Type B pancreatic cell (in vitro differentiated cells): ENCODE results near the gene TRMT112. TPM values are rescaled to one million over a fixed set of nuclear protein-coding genes. Genes with fewer than 3 reads are reported as not detected.
A peak's percentile ranks its signal among the peaks of the same experiment; 100 is the strongest.

Source experiments
- DNase-seq: peaks from one replicate; pipeline ENCODE4 v3.0.0; 2021; ENCODE audit warnings: mixed read lengths; ENCODE audit not compliant: unreplicated experiment; ENCODE audit errors: extremely low spot score
- H3K27ac Mint-ChIP-seq: 2 replicates; pipeline ENCODE4 v1.8.0; 2021; ENCODE audit warnings: mild to moderate bottlenecking, mixed read lengths
- H3K27me3 Mint-ChIP-seq: 2 replicates; pipeline ENCODE4 v1.8.0; 2021; ENCODE audit warnings: mixed read lengths
- H3K36me3 Mint-ChIP-seq: 2 replicates; pipeline ENCODE4 v1.8.0; 2021; ENCODE audit warnings: mixed read lengths
- H3K4me1 Mint-ChIP-seq: one replicate; pipeline ENCODE4 v1.8.0; 2021; ENCODE audit warnings: mixed read lengths; ENCODE audit not compliant: unreplicated experiment
- H3K4me3 Mint-ChIP-seq: 2 replicates; pipeline ENCODE4 v1.8.0; 2021; ENCODE audit warnings: mild to moderate bottlenecking, mixed read lengths
- H3K9me3 Mint-ChIP-seq: 2 replicates; pipeline ENCODE4 v1.8.0; 2021; ENCODE audit warnings: mixed read lengths
- CTCF ChIP-seq: fragments of 200-600 bp; sonication (generic); conservative IDR thresholded peaks from 2 replicates; pipeline ENCODE4 v1.5.0; 2021; ENCODE audit warnings: antibody characterized with exemption, mild to moderate bottlenecking
- total RNA-seq: library from RNA; stranded (reverse); gene quantifications from 2 replicates; pipeline ENCODE4 v1.2.1, GENCODE V29; 2021; ENCODE audit warnings: low replicate concordance

TRMT112 gene
- total RNA-seq, 1 donor from 2014 or later, result 198 TPM

- peaks cover 5% of the 10 kb centered on the region for H3K36me3 Mint-ChIP-seq
- no peak overlapping the region for H3K27ac Mint-ChIP-seq
- H3K4me1 Mint-ChIP-seq, result peaks cover 16% of the 10 kb centered on the region
- peak overlapping the region; percentile 74 for H3K4me3 Mint-ChIP-seq
- H3K27me3 Mint-ChIP-seq, result no peaks in the 10 kb centered on the region
- no peak for TF ChIP-seq CTCF
- H3K9me3 Mint-ChIP-seq, result no peaks in the 10 kb centered on the region
- DNase-seq, result no peak
Measured at GRCh38 chr11:64357904-64358535, 40.7 kb upstream of the TRMT112 start.

GRCh38 chr11:64357446-64357845 is 40.1 kb upstream of the TRMT112 start:
- no peak for TF ChIP-seq CTCF
- Mint-ChIP-seq H3K27ac (no peak overlapping the region), H3K36me3 (peaks cover 4% of the 10 kb centered on the region), H3K9me3 (no peaks in the 10 kb centered on the region), H3K27me3 (no peaks in the 10 kb centered on the region), H3K4me1 (peaks cover 16% of the 10 kb centered on the region), H3K4me3 (no peak overlapping the region)
- DNase-seq, result no peak

- Mint-ChIP-seq H3K9me3 (no peaks in the 10 kb centered on the region), H3K4me1 (peaks cover 16% of the 10 kb centered on the region), H3K36me3 (no peaks in the 10 kb centered on the region), H3K4me3 (peak overlapping the region; percentile 74), H3K27ac (peak overlapping the region; percentile 78), H3K27me3 (no peaks in the 10 kb centered on the region)
- DNase-seq, result no peak
- TF ChIP-seq CTCF, result peak; percentile 61
Measured at GRCh38 chr11:64356498-64357411, 39.4 kb upstream of the TRMT112 start.

- TF ChIP-seq CTCF, result peak; percentile 72
- no peak for DNase-seq
- no peaks in the 10 kb centered on the region for H3K9me3 Mint-ChIP-seq
- no peaks in the 10 kb centered on the region for H3K27me3 Mint-ChIP-seq
- no peaks in the 10 kb centered on the region for H3K36me3 Mint-ChIP-seq
- H3K4me1 Mint-ChIP-seq, result peaks cover 16% of the 10 kb centered on the region
- peak overlapping the region; percentile 32 for H3K27ac Mint-ChIP-seq
- no peak overlapping the region for H3K4me3 Mint-ChIP-seq
Measured at GRCh38 chr11:64355078-64355940, 38.0 kb upstream of the TRMT112 start.

GRCh38 chr11:64353715-64354506 is 36.6 kb upstream of the TRMT112 start:
- Mint-ChIP-seq H3K27ac (no peak overlapping the region), H3K4me1 (peaks cover 11% of the 10 kb centered on the region), H3K27me3 (no peaks in the 10 kb centered on the region), H3K9me3 (no peaks in the 10 kb centered on the region), H3K36me3 (no peaks in the 10 kb centered on the region), H3K4me3 (no peak overlapping the region)
- DNase-seq, result no peak
- no peak for TF ChIP-seq CTCF
